HG02840 (cell line): Measurements from ENCODE around the gene FEN1.

Experiments
- ATAC-seq: cut with Tn5 transposase; IDR thresholded peaks from one replicate; pipeline ENCODE4 v1.9.1; 2021; ENCODE audit warnings: mild to moderate bottlenecking, moderate library complexity, moderate number of reproducible peaks; ENCODE audit not compliant: unreplicated experiment, low FRiP score

FEN1 gene

DNA sequence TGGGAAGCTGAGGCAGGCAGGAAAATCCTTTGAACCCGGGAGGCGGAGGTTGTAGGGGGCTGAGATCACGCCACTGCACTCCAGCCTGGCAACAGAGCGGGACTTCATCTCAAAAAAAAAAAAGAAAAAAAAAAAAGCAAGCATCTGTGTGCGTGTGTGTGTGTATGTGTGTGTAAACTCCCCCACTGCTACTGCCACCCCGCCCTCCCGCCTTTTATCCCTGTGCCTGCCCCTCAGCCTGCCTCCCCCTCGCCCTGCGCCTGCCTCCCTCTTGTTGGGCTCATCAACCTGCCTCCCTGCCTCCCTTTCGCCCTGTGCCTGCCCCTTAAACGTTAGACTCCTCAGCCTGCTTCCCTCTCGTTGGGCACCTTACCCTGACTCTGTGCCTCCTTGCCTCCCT lies 18.3 kb upstream of the FEN1 start:
- ATAC-seq = no peak

DNA sequence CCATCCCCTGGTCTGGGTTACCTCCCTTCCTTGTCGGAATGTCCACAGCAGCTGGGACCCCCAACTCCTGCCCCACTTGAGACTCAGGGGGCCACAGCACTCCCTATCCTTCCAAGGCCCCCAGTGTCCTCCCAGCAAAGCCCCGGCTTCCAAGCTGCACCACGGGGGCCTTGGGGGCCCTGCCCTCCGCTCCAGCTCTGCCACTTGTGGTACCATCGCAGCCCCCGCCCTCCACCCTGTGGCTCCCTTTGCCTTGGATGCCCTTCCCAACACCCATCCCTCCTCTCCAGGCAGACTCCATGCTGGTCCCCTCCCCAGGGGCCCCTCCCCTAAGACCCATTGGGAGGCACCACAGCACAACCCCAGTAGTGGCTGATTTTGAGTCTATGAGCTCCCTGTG lies 17.6 kb upstream of the FEN1 start:
- no peak for ATAC-seq

DNA sequence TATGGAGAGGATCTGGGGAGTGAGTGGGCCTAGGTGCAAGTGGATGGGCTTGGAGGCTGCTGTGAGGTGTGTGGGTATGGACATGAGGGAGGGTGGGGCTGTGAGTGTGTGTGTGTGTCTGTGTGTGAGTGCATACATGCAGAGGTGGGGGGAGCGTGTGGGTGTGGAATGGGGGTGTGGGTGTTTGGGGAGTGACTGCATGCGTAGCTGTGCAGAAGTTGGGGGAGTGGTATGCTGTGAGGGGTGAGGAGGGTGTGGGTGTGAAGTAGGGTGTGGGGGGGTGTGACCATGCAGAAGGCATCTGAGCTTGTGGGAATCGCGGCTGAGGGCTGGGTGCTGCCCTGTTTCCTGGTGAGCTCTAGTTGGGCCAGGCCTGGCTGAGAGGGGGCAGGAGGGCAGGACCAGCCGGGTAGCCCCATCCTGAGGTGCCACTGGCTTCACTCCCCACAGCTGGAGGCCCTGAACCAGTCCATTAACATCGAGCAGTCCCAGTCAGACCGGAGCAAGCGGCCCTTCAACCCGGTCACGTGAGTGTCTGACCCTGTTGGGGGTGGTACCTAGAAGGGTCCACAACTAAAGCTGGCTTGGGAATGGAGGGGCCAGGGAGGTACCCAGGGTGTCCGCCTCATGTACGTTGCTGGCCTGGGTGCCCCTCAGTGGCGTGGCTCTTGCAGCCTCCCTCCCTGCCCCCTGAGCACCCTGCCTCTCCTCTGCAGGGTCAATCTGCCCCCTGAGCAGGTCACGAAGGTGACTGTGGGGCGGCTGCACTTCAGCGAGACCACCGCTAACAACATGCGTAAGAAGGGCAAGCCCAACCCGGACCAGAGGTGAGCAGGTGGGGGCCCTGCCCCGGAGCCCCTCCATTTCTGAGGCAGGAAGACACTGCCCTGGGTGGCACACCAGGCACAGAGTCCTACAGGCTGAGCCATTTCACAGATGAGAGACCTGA lies 16.8 kb upstream of the FEN1 start:
- no peak for ATAC-seq

DNA sequence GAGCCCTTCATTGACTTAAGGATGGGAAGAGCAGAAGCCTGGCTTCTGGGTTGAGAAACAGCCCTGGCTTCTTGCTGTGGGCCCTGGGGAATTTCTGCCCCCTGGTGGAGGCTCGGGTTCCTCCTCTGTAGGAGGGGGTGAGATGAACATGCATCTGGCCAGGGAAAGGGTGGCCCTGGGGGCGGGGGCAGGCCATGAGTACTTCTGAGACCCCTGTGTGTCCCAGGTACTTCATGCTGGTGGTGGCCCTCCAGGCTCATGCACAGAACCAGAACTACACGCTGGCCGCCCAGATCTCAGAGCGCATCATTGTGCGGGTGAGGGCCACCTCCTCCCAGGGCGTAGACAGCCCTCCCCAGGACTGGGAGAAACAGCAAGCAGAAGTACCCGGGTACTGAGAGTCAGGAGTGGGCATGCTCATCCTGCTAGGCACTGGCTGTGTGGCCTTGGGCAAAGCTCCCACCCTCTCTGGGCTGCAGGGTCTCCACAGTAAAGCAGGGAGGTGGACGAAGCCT lies 16.1 kb upstream of the FEN1 start:
- no peak for ATAC-seq

DNA sequence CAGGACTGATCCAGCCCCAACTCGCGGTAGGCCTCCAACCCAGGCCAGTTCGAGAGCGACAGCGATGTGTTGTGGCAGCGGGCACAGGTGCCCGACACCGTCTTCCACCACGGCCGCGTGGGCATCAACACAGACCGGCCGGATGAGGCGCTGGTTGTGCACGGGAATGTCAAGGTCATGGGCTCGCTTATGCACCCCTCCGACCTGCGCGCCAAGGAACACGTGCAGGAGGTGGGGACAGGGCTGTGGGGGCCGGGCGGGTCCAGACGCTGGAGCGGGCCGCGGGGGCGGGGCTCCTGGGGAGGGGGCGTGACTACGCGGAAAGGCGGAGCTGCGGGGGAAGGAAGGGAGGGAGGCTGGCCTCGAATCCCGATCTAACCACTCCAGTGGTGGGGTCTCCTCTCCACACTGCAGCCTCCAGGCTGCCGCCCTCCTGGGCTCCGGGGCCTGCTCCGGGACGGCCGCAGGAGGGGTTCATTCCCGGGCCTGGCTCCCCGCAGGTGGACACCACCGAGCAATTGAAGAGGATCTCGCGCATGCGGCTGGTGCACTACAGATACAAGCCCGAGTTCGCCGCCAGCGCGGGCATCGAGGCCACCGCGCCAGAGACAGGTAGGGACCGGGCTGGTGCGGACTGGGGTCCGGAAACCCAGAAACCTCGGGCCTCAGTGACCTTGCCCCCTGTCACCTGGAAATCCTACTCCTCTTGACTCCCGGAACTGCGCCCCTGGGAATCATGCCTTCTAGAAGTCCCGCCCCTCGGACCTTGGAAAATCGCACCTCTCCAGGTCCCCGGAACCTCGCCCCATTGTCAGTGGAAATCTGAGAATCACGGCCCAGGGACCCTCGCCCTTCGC lies 15.2 kb upstream of the FEN1 start:
- ATAC-seq = no peak

DNA sequence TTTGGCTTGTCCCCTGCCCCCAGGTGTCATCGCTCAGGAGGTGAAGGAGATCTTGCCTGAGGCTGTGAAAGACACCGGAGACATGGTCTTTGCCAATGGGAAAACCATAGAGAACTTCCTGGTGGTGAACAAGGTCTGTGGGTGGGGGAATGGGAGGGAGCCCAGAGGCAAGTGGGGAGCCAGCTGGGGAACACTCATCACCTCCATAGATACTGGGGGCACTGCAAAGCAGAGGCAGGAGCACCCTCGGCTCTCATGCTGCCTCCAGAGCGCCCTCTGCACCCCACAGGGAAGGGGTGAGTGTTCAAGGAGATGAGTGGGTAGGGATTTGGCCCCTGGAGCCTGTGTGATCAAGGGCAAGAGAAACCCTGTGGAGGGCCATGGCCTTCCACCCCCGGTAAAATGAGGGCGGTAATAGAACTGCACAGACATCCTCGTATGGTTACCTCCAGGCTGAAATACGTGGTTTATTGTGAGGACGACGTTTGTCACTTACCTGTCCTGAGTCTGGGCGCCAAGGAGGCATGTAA lies 14.3 kb upstream of the FEN1 start:
- no peak for ATAC-seq

DNA sequence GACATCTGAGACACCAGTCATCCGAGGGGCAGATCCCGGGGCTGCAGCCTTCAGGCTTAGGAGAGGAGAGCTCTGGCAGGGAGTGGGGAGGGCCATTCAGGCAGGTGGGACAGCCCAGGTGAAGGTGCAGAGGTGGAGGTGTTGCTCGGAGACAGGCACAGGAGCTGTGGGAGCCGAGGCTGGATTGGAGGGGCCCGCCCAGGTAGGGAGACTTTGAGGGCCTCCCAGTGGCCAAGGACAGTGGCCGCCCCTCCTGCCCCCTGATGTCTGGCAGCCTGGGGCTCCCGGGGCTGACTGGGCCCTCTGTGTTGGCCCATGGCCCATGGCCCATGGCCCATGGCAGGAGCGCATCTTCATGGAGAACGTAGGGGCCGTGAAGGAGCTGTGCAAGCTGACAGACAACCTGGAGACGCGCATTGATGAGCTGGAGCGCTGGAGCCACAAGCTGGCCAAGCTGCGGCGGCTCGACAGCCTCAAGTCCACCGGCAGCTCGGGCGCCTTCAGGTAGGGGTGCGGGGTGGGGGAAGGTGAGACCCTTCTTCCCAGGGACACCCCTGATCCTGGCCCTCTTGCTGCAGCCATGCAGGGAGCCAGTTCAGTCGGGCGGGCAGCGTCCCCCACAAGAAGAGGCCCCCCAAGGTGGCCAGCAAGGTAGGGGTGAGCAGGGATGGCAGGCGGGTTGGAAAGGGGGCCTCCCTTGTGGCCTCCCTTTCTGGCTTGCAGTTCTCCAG lies 13.6 kb upstream of the FEN1 start:
- no peak for ATAC-seq

DNA sequence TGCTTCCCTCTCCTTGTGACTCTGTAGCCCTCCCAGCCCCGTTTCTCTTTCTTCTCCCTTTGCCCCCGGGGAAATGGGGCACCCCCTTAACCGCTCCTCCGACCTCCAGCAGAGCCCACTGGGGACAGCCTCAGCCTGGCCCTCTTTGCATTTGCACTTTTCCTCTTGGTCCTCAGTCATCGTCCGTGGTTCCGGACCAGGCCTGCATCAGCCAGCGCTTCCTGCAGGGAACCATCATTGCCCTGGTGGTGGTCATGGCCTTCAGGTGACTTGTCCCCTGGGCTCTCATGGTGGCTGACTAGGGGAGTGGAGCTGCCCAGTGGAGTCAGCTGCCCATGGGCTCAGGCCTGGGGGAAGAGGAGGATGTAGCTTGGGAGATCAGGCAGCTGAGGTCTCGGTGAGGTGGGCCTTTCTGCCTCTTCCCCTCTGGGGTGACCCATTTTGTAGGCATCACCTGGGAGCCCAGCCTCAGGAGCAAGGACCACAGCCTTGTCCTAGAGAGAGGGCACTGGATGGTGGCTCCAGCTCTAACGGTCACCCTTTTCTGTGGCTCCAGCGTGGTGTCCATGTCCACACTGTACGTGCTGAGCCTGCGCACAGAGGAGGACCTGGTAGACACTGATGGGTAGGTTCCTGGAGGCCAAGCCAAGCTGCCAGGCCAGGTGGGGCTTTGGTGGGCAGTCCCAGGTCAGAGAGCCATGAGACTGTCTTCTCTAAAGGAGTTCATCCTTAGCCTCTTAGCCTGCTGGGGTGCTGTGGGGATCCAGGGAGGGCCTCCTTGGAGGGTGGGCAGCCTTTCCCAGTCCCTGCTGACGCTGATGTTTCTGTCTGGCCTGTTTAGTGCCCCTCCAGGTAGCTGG lies 12.8 kb upstream of the FEN1 start:
- no peak for ATAC-seq

DNA sequence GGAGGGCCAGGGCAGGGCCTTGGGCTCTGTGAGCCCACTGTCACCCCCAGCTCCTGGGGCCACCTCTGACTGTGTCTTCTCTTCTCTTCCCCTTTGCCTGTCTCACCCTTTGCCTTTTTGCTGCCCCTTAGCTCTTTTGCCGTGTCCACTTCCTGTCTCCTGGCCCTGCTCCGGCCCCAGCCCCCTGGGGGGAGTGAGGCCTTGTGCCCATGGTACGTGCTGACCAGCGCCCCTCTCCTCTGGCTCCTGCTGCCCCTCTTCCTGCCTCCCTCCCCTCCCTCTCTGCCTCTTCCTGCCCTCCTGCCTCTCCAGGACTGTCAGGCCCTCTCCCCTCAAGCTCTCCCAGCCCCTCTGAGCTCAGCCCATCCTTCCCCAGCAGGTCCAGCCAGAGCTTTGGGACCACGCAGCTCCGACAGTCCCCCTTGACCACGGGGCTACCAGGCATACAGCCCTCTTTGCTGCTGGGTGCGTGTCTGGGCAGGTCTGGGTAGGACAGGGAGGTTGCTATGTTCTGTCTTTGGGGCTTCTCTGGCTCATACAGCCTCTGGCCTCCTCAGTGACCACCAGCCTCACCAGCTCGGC lies 12.0 kb upstream of the FEN1 start:
- ATAC-seq = no peak

DNA sequence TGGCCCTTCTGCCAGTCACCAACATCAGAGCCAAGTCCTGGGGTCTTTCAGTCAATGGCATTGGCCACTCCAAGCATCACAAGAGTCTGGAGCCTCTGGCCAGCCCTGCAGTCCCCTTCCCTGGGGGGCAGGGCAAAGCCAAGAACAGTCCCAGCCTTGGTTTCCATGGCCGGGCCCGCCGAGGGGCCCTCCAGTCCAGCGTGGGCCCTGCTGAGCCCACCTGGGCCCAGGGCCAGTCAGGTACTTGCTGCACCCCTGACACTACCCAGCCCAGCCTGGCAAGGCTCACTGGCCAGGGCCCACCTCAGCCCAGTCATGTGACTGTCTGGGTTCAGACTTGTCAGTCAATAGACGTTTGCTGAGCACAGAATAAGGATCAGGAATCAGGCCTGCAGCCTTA lies 11.1 kb upstream of the FEN1 start:
- no peak for ATAC-seq

DNA sequence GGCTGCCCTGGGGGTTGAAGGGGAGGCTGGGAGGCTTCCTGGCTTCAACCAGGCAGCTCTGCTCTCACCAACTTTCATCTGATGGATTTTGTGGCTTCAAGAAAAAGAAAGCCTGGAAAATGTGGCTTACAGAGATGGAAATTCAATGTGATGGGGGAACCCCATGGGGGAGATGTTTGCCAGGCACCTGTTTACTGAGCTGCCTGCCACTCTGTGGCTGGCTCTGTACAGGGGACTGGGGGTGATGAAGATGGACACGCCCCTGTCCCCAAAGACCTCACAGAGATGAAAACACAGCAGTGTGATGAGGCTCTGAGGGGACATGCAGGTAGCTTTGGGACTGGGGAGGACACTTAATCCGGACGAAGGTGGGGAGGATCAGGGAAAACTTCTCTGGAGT lies 10.4 kb upstream of the FEN1 start:
- no peak for ATAC-seq

DNA sequence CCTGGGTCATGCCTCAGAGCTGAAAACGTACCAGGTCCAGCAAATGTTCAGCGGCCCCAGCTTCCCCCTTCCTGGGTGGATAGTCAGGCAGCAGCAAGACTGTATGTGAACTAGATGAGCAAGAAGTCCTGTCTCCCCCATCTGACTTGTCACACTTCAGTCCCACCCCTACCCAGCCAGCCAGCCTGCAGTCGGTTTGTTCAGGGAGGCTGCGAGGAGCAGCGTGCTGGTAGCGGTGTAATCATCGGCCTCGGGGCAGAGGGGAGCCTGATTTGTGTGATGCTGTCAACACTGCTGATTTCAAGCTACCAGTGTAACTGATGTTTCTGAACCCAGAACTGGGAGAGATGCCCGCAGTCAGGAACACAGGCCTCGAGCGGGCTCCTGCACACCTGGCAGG lies 9.9 kb upstream of the FEN1 start:
- no peak for ATAC-seq

DNA sequence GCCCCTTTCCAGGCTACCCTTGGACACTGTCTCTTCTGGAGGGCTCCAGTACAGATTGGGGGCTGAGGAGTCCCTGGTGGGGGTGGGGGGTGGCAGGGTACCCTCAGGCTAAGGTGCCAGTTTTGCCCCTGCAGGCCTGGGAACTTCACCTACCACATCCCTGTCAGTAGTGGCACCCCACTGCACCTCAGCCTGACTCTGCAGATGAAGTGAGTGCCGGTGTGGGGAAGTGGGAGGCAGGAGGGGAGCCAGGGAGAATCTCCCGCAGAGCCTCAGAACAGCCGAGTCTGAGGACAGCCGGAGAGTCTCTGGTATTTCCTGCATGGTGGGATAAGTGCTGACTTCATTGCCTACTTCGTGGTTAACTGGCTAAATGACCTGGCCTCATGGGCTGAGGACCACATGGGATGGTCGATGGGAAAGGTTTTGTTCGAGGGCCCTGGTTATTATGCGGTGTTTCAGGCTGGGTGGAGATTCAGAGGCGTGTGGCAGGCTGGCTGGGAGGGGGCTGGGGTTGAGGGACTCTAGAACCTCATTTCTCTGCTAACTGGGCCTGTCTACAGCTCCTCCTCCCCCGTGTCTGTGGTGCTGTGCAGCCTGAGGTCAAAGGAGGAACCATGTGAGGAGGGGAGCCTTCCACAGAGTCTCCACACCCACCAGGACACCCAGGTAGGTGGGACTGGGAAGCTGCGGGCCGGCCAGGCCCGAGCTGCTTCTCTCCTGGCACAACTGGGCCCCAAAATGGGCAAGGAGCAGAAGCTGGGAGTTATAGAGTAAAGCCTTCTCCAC lies 8.8 kb upstream of the FEN1 start:
- ATAC-seq = no peak

DNA sequence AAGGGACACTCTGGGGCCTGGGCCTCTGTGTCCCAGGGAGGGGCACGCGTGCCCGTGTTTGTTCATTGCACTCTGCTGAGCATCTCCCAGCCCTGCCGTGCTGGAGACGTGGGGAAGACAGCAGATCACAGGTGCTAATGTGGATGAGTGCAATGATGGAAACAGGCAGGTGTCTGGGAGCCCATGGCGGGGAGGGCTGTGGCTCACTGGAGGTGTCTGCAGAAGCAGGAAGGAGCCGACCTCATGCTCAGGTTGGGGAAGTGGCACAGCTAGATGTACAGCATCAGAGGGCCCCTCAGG lies 8.3 kb upstream of the FEN1 start:
- no peak for ATAC-seq

DNA sequence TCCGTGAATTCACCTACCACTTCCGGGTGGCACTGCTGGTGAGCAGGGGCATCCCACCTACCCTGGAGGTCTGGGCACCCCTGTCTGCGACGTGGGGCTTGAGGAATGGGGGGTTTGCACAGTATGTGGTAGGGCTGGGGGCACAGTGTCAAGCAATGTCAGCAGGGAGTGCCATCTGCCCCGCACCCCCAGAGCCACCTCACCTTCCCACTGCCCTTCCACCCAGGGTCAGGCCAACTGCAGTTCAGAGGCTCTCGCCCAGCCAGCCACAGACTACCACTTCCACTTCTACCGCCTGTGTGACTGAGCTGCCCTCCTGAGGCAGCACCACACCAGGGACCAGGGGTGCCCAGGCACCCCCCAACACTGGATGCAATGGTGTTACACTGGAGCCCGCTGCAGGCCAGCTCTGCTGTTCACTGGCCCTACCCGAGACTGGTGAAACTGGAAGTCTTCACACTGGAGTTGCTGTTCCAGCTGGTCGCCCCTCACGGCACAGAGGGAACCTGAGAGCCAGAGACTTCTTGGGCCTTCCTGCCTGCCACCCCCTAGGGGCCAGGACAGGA lies 6.8 kb upstream of the FEN1 start:
- ATAC-seq = no peak

DNA sequence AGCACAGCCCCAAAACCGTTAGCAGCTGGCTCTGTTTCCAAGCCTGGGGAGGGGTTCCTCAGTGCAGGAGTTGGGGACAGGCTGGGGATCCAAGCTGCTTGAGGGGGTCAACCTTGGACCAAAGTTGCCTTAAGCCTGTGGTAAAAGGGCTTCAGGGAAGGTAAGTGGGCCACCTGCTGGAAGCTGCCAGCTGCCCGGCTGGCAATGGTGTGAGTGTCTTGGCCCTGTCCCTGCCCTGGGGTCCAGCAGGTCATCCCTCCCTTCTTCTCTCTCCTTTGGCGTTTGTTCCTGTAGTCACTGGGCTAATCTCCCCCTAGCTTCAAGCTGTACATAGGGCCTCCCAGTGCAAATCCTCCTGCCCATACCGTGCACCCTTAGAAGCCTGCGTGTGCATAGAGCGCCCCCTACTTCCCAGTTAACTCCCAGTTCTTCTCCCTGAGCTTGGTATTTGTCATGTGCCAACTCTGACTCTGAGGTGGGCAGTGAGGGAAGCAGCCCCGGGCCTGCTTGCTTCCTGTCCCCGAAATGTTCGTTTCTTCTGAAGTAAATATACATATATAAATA lies 4.7 kb upstream of the FEN1 start:
- ATAC-seq = no peak

DNA sequence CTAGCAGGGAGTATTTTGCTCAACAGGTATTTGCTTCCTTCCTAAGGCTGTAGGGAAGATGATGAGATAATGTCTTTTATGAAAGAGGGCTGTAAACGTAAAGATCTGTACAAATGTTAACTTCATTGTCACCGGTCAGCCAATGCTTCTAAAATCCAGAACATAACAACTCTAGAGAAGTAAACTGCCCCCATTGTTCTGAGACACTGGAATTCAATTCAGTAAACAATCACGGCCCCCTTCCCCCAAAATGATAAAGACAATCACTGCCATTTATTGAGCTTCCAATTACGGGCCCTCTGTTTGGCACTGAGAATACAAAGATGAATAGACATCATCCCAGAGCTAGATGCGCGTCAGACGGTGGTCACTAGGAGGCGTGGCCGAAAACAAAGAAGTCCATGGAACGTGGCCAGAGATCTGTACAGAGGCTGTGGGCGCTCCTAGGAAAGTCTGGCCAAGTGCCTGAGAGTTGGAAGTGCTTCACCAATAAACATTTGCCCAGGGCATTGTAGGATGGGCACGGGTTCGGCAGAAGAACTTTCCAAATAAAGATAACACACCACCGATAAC lies 888 bp upstream of the FEN1 start:
- no peak for ATAC-seq
